ENCODE data around the gene FBXW12.

DNA sequence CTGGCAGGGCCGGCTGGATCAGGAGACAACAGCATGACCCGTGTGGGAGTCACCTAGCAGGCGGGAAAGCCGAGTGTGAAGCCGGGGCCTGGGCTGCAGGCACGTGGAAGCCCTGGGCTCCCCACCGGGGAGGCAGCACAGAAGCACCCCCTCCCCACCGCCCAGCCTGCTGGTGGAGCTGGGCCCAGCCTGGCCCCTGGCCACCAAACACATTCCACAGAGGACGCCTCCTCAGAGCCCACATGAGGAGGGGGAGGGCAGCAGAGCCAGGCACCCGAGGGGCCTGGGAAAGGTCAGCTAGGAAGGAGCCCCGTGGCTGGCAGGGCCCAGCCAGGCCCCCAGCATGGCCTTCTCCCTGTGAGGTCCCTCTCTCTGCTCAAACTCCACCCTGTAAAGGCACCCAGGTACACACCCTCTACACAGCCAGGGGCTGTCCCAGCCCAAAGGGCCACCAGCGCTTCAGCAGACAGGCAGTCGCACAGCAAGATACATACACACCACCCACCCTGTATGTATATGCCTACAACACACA, 53.3 kb downstream of the FBXW12 start:
- TF ChIP-seq, protein P1, sequence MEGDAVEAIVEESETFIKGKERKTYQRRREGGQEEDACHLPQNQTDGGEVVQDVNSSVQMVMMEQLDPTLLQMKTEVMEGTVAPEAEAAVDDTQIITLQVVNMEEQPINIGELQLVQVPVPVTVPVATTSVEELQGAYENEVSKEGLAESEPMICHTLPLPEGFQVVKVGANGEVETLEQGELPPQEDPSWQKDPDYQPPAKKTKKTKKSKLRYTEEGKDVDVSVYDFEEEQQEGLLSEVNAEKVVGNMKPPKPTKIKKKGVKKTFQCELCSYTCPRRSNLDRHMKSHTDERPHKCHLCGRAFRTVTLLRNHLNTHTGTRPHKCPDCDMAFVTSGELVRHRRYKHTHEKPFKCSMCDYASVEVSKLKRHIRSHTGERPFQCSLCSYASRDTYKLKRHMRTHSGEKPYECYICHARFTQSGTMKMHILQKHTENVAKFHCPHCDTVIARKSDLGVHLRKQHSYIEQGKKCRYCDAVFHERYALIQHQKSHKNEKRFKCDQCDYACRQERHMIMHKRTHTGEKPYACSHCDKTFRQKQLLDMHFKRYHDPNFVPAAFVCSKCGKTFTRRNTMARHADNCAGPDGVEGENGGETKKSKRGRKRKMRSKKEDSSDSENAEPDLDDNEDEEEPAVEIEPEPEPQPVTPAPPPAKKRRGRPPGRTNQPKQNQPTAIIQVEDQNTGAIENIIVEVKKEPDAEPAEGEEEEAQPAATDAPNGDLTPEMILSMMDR (IDR thresholded peaks at IDR 0.05) = no peak
- no peak for TF ChIP-seq EZH2 (IDR thresholded peaks at IDR 0.05; ENCODE audit: borderline replicate concordance, insufficient read depth, low read depth, low read length, poor library complexity, severe bottlenecking)

Data from B cell (primary cell).